ENCODE data around the gene NINJ2.

NINJ2 gene

DNA sequence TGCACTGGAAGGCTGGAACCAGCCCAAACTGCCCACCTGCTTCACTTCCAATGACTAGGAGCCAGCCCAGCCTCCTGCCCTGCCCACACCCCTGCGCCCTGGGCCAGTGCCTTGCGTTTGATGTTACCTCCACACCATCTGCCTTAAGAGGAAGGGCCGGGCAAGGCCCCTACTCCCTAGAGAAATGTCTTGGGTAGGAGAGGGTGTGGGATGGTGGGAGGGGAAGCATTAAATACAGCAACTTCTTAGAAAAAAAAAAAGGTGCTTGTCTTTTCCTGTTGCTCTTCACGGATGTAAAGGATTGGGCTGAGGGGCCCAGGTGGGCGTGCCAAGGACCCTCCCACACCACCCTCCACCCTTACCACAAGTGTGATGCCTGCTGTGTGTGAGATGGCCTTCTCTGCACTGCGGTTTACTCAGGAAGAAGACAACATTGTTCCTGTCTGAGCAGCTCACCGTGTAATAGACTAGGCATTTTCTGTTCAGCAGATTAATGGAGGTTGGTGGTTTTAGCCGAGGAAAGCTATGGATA is 99.9 kb downstream of the NINJ2 start:
- no peak overlapping the region for H3K4me3 ChIP-seq (ENCODE audit: low read depth, low read length)
- TF ChIP-seq, protein P1, sequence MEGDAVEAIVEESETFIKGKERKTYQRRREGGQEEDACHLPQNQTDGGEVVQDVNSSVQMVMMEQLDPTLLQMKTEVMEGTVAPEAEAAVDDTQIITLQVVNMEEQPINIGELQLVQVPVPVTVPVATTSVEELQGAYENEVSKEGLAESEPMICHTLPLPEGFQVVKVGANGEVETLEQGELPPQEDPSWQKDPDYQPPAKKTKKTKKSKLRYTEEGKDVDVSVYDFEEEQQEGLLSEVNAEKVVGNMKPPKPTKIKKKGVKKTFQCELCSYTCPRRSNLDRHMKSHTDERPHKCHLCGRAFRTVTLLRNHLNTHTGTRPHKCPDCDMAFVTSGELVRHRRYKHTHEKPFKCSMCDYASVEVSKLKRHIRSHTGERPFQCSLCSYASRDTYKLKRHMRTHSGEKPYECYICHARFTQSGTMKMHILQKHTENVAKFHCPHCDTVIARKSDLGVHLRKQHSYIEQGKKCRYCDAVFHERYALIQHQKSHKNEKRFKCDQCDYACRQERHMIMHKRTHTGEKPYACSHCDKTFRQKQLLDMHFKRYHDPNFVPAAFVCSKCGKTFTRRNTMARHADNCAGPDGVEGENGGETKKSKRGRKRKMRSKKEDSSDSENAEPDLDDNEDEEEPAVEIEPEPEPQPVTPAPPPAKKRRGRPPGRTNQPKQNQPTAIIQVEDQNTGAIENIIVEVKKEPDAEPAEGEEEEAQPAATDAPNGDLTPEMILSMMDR (IDR thresholded peaks at IDR 0.05; ENCODE audit: low read depth, low read length) = no peak

DNA sequence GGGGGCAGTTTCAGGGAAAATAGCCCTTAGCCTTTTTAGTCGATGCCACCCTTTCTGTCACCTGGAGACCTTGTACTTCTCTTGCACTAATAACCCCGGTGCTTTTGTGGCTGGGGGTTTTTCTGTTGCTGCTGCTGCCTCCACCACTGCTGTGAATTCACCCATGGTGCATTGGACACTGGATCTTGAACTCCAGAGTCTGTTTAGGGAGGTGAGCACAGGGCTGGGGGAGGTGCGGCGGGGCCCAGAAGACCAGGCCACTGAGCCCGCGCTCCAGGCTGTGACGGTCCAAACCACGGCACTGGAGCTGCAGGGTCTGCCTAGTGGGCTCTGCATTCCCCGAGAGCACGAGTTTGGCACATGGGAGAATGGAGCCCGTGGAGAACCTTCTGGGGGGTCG is 100.6 kb downstream of the NINJ2 start:
- no peak overlapping the region for H3K4me3 ChIP-seq (ENCODE audit: low read depth, low read length)
- TF ChIP-seq, protein P1 (IDR thresholded peaks at IDR 0.05; ENCODE audit: low read depth, low read length) = no peak

DNA sequence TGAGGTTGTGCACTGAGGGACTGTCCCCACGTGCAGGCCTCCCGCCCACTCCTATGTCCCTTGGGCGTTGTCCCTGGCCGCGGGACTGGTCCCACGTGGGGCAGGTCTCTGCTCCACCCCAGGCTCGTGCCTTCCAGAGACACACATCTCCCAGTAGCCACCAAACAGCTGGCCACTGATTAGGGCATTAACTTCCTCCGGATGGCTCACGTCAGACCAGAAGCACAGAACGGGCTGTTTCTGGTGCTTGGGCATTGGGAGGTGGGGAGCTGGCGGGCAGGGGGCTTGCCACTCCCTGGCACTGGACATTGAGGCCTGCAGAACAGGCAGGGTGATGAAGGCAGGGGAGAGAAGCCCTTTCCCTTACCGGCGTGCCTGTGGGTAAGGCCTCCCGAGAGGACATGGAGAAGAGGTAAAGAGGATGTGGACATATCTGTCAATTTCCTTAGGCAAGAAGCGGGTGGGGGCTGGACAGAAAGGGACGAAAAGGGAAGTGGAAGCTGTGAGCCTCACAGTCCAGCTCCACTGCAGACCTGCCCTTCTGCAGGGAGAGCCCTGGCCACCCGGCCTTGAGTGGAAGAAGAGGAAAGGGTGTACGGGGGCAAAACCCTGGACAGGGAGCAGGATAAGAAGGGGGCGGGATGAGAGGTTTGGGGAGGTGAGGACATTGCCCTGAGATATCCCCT is 101.2 kb downstream of the NINJ2 start:
- H3K4me3 ChIP-seq (ENCODE audit: low read depth, low read length) = no peak overlapping the region
- TF ChIP-seq, protein P1 (IDR thresholded peaks at IDR 0.05; ENCODE audit: low read depth, low read length) = no peak

DNA sequence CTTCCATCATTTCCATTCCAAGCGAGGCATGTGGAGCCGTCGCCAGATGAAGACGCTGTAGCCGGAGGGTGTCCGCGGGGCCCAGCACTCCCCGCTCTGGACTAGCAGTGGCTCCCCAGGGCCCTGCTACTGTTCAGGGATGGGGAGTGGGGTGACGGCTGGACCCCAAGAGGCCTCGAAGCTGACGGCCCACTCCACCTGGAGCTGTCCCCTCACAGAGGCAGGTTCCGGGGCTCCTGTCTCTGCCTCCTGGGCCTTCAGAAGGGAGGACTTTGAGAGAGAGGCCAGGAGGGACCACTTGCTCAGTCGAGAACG is 101.9 kb downstream of the NINJ2 start:
- H3K4me3 ChIP-seq (ENCODE audit: low read depth, low read length) = no peak overlapping the region
- TF ChIP-seq, protein P1 (IDR thresholded peaks at IDR 0.05; ENCODE audit: low read depth, low read length) = no peak

DNA sequence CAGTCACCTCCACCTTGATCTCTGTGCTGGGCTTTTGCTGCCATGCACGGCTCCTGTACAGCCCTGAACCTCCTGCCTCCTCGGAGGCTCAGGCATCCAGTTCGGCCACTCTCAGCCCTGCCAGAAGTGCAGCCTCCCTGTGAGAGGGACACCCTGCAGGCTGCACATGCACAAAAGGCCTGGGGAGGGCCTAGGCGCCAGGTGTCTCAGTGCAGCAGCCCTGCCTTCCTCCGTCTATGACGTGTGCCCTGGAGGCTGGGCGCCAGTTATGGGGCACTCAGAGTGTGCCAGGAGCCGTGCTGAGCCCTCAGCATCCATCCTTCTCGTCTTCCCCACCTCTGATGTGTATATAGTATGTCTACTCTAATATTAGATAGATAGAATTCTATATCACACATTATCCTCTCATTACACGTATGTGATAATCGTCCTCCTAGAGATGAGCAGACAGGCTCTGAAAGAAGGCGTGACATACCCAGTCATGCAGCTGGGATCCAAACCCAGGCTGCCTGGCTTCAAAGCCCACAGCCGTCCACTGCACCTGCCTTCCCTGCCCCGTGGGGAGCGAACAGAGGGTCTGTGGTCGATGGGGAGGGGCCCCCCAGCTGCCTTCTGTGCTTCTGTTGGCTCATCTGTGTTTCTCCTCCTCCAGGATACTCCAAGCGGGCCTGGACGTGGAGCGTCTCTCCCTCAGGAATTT is 102.4 kb downstream of the NINJ2 start:
- no peak overlapping the region for H3K4me3 ChIP-seq (ENCODE audit: low read depth, low read length)
- TF ChIP-seq, protein P1 (IDR thresholded peaks at IDR 0.05; ENCODE audit: low read depth, low read length) = no peak

DNA sequence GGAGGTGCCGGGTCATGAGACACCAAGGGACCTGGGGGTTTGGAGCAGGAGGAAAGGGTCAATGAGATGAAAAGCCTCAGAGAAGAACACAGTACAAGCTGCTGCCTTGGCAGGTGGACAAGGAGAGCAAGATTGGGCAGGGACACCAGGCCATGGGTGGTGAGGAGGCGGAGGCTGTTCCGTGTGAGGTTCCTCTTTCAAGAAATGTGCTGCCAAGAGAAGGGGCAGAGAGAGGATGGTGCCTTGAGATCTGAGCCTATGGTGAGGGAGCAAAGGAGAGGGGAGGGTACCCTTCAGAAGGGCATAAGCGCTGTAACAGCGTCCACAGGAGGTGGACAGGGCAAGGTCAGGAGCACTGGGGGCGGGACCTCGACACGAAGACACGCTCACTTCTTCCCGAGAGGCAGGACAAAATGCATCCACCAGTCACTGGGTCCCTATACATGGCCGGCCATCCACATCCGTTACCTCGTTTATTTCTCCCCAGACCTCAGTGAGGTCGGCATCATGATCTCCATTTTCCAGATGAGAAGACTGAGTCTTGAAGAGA is 103.3 kb downstream of the NINJ2 start:
- TF ChIP-seq, protein P1 (IDR thresholded peaks at IDR 0.05; ENCODE audit: low read depth, low read length) = no peak
- H3K4me3 ChIP-seq (ENCODE audit: low read depth, low read length) = no peak overlapping the region
